Forelimb muscle (tissue), 1 donor: ENCODE results near the gene CTRB1. TPM values are rescaled to one million over a fixed set of nuclear protein-coding genes. Genes with fewer than 3 reads are reported as not detected.
"Not testable (repeated sequence)": the region's sequence is repeated elsewhere in the genome, so short reads cannot be mapped to it uniquely, and the experiment has no call there.

Source experiments
- DNase-seq: peaks from one replicate; pipeline ENCODE4 v3.0.0-alpha.2; 2013; ENCODE audit warnings: low read depth
- polyA plus RNA-seq: library from polyadenylated mRNA; unstranded; fragments of 120-200 nt; gene quantifications from one replicate; pipeline ENCODE4 v1.2.1, GENCODE V29; 2013; ENCODE audit not compliant: insufficient read length

CTRB1 gene
- polyA plus RNA-seq, 1 donor, result 0.30 TPM

GRCh38 chr16:75239542-75240122 lies 20.8 kb downstream of the CTRB1 start:
- no peak for DNase-seq

- DNase-seq, result not testable (repeated sequence)
Observed at GRCh38 chr16:75240633-75241032, 21.8 kb downstream of the CTRB1 start.

DNA sequence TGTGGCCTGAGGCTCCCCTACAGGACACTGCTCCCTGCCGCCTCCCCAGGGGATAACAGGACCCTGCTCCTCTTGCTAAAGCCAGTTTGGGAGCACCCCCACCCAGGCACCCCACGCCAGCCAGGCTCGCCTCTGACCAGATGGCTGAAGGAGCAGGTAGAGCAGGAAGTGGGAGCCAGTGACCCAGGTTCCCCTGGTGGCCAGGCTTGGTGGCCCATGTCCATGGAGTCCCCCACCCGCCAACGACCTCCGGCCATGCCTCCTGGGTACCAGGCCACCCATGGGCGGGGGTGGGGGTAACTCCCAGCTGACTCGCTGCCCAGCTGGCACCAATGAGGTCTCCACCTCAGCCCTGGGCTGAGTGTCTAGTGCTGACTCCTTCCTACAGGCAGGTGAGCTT lies 22.6 kb downstream of the CTRB1 start:
- DNase-seq, result no peak

- no peak for DNase-seq
Observed at GRCh38 chr16:75241955-75242354, 23.2 kb downstream of the CTRB1 start.

DNA sequence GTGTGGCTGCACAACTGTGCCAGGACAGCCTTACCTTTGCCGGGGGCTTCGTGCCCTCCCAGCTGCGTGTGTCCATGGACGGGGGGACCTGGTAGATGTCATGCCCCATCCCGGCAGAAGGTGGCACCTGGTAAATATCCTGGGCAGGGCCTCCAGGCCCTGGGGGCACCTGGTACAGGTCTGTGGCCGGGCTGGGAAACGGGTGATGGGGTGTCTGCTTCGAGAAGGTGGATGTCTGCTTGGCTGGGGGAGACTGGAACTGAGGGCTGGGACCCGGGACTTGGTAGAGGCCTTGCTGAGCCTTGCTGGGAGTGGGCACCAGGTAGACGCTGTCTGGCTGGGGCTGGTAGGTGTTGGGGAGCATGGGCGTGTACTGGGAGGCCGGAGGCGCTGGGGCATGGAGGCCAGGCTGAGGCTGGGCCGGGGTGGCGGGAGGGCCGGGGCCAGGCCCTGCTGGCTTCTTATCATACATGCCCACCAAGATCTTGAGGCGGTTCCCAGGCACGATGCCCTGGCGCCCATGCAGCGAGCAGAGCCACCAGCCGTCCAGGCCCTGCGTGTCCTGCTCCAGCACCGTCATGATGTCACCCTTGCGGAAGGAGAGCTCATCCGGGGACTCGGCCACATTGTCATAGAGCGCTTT lies 23.8 kb downstream of the CTRB1 start:
- DNase-seq, result not testable (repeated sequence)

- DNase-seq, result no peak
Observed at GRCh38 chr16:75243667-75244224, 25.0 kb downstream of the CTRB1 start.

- no peak for DNase-seq
Observed at GRCh38 chr16:75244225-75244809, 25.5 kb downstream of the CTRB1 start.

GRCh38 chr16:75244844-75245758 lies 26.3 kb downstream of the CTRB1 start:
- DNase-seq, result no peak

DNA sequence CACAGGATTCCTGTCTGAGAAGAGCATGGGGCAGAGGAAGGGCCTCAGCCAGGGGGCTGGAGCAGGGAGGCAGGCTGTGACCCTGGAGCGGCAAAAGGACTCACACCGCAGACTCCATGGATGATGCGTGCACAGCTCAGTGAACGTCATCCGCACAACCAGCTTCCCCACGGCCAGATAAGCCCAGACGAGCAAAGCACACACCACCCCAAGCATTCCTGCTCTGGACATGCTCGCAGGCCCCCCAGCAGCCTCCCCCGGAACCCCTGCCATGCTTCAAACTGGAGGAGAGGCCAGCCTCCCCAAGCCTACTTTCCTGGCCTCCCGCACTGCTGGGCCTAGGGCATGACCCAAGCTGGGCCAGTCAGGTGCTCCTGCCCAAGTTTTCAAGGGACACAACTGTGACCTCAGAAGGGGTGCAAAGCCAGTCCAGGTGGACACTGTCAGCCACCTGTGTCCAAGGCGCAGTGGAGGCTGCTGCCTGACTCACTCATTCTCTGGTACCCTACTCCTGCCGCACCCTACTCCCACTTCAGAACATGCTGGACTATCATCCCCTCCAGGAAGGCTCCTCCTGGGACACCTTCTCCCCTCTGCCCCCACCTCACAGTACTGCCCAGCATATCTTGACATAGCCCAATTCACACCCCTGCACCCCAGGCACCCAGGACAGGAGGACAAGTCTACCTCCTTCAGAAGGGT lies 27.9 kb downstream of the CTRB1 start:
- DNase-seq, result no peak

DNA sequence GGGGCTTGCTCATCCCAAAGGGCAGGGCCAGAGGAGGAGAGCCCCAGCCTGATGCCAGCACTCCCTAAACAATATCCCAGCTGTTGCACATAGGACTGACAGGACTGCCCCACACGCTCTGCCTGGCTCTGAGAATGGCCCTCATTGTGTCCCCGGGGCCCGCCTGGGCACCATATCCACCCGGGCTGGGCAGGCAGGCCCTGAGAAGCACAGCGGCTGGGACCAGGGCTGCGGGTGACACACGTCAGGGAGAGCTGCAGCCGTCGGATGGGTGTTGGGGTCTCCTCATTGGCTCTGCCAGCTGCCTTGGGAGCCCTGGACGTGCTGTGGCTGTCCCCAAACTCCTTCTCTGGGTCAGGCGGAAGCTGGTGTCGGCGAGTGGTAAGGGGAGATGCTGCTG lies 28.5 kb downstream of the CTRB1 start:
- no peak for DNase-seq

DNA sequence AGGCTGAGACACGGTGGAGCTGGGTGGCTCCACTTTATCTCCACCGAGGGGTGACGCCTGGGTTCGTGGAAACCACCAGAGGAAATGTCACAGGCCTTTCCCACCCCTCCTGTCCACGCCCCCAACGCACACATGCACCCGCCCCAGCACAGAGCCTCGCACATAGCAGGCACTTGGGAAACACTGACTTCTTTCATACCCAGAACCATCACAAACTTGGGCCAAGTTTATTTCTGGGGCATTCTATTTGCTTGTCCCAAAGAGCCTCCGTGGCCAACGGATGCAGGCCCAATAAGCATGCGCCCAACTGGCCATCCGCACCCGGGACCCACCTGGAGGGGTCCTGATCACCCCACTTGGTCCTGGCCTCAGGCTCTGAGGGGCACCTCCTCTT lies 29.4 kb downstream of the CTRB1 start:
- DNase-seq, result no peak

DNA sequence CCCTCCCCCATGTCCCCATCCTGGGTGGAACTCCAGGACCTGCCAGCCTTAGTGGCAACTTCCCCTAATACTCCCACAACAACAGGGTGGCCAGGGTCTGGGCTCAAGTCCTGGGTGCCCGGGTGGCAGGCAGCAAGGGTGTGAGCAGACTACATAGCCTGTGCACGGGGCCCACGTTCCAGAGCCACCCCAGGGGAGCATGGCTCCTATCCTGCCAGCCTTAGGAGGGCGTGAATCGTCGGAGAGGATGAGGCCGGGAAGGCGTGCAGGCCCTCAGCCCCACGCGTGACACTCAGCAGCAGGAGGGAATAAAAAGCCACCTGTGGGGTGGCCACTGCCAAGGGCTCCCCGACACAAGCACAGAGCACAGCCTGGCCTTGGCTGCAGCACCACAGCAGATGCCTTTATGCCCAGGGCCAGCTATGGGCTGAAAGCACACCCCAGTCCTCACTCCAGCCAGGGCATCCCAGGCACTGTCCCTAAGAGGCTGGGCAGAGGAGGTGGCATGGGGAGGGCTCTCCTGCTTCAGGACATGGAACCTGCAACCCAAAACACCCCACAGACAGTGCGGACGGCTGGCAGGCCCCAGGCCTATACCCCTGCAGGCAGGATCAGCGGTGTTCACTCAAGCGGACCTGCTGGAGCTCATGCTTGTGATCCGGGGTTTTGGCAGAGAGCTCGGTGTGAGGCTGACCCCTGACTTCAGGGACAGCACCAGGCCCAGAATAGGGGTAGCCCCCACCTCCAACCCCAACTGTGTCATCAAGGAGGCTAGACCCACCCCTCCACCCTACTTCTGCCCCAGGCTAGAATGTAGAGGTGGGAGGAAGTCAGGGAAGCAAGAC lies 30.0 kb downstream of the CTRB1 start:
- DNase-seq, result no peak

DNA sequence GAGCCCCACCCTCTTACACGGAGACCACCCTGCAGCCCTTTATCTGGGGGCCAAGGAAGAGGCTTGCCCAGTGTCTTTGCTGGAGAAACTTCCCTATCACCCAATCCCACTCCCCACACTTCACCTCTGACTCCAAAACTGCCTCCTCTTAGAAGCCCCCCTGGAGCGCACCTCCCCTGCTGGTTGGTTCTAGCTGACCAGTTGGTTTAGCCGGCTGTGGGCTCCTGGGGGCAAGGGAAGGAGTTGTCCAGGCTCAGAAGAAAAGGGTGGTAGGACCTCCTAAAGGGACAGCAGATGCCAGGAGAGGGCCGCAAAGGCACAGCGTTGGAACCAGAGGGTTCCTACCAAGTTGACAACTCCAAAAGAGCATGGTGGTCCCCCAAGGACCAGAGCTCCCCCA lies 30.7 kb downstream of the CTRB1 start:
- DNase-seq, result no peak

DNA sequence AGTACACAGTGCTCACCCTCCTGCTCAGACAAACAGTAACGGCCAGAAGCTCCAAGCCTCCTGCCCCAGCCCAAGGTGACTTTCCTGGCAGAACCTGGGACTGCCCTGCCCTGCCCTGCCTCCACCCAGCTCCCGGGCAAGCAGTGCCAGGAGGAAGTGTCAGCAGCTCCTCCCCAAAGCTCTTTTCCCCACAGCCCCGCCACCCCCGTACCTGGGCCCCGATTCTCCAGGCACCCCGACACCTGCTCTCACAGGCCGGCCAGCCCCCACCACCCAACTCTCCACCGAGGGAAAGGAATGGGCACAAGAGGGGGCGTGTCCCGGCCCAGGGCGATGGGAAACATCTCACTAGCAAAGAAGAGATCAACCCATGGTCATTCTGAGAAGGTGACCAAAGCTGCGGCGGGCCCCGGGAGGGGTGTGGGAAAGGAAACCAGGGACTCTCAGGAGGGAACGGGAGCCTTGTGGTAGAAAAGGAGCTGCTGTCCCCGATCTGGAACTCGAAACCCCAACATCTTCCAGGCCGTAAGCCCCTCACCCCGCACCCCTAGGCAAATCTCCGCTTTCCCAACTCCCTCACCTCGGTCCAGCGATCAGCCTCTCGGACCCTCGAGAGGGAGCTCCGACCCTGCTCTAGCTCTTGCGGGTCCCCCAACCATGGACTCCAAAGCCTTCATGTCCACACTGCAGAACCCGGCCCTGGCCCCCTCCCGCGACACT lies 31.5 kb downstream of the CTRB1 start:
- DNase-seq, result no peak

GRCh38 chr16:75250809-75251279 lies 32.1 kb downstream of the CTRB1 start:
- DNase-seq, result no peak

DNA sequence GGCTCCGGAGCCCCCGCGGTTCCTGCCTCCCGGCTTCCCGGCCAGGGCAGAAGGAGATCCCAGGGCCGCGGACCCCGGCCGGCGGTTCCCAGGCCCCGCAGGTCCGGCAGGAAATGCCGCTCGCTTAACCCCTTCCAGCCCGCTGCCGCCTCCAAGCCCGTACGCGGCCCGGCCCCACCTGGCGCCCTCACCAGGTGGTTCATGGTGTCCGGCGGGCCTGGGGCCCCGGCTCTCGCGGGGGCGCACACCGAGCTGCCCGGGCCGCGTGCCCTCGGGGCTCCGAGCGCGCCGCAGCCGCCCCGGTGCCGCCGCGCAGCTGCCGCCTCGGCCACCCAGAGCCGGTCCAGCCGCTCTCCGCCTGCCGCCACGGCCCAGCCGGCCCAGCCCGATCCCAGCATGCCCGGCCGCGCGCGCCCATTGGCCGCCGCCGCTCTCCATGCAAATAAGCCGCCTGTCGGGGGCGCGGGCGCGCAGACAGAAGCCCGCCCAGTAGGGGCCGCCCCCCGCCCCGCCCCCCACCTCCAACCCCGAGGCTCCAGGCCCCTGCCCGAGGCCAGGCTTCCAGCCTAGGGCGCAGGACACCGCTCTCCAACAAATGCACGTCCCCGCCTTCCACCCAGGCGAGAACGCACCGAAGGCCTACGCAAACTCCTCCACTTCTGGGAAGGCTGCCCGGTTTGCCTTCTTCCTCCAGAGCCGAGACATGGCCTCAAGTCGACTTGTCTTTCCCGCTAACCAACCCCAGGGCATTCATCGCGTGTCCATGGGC lies 32.7 kb downstream of the CTRB1 start, which contains the start of gene BCAR1:
Gene BCAR1 (minus strand): TSS at position 345 of the 769 bp plus-strand sequence. CDS start 142 bp downstream, at position 203.
- DNase-seq, result no peak

- DNase-seq, result no peak
Observed at GRCh38 chr16:75252049-75252864, 33.5 kb downstream of the CTRB1 start.
